B cell (primary cell): ENCODE results near the gene PCBP3. TPM values are rescaled to one million over a fixed set of nuclear protein-coding genes. Genes with fewer than 3 reads are reported as not detected.

Source experiments
- ATAC-seq: fragments of 200-7000 bp; cut with Tn5 transposase; one replicate; pipeline ENCODE4 v1.10.0; 2021; ENCODE audit warnings: low read depth, mild to moderate bottlenecking, moderate number of reproducible peaks, moderate library complexity
- CTCF ChIA-PET: fragments of 350-600 bp; sonication (Branson Sonifier 250); formaldehyde crosslinking; loops from one replicate; lab custom pipeline; 2021; ENCODE audit warnings: antibody characterized with exemption, inconsistent platforms; lab: Charles Lee
- POLR2A ChIA-PET: fragments of 350-600 bp; sonication (Branson Sonifier 250); formaldehyde crosslinking; loops from one replicate; lab custom pipeline; 2021; ENCODE audit warnings: antibody characterized with exemption; lab: Charles Lee
- DNase-seq: peaks from one replicate; pipeline ENCODE4 v3.0.0; 2013
- H2AFZ ChIP-seq: 2 replicates; pipeline ENCODE4 v1.6.1; 2012; ENCODE audit warnings: mild to moderate bottlenecking, low read depth, low read length; ENCODE audit not compliant: insufficient read depth, poor library complexity, severe bottlenecking
- H3K27ac ChIP-seq, 2 donors: 1 replicate in 1 of 2; 2 replicates in 1 of 2; pipeline ENCODE4 v1.5.1; 2012 to 2013; ENCODE audit warnings: low read length in 2 of 2, mild to moderate bottlenecking in 2 of 2, moderate library complexity in 1 of 2
- H3K27me3 ChIP-seq, 4 experiments: fragments of 200-600 bp in 1 of 4; sonication (generic) in 1 of 4; replicated peaks in 1 of 4; 1 replicate in 2 of 4; 2 replicates in 2 of 4; pipeline versions ENCODE4 v1.6.1 to v1.7.0; 2013 to 2016; ENCODE audit warnings: low read length in 3 of 4, mild to moderate bottlenecking in 2 of 4, mixed read lengths in 1 of 4, moderate library complexity in 1 of 4; ENCODE audit not compliant: insufficient read depth in 4 of 4, control insufficient read depth in 3 of 4; ENCODE audit errors: control extremely low read depth in 1 of 4
- H3K36me3 ChIP-seq, 2 experiments: replicated peaks in 1 of 2; 1 replicate in 1 of 2; 2 replicates in 1 of 2; pipeline versions ENCODE4 v1.6.1 to v1.7.1; 2013; ENCODE audit warnings: low read length in 1 of 2; ENCODE audit not compliant: insufficient read depth in 2 of 2, control insufficient read depth in 1 of 2; ENCODE audit errors: control extremely low read depth in 1 of 2, extremely low read depth in 1 of 2
- H3K4me1 ChIP-seq, 2 donors: fragments of 200-600 bp in 1 of 2; sonication (generic) in 1 of 2; 1 replicate in 1 of 2; 2 replicates in 1 of 2; pipeline versions ENCODE4 v1.5.1 to v1.6.1; 2013 to 2017; ENCODE audit warnings: low read length in 2 of 2; ENCODE audit not compliant: control insufficient read depth in 2 of 2, insufficient read depth in 2 of 2
- H3K4me2 ChIP-seq: replicated peaks from 2 replicates; pipeline ENCODE3; 2012; ENCODE audit warnings: mild to moderate bottlenecking, low read depth, low read length; ENCODE audit not compliant: poor library complexity, severe bottlenecking
- H3K4me3 ChIP-seq, 5 experiments: fragments of 200-600 bp in 1 of 5; sonication (generic) in 1 of 5; 1 replicate in 3 of 5; 2 replicates in 2 of 5; pipeline versions ENCODE4 v1.5.1 to v1.7.0; 2011 to 2016; ENCODE audit warnings: low read length in 4 of 5, mild to moderate bottlenecking in 4 of 5, low read depth in 2 of 5, control low read depth in 1 of 5, moderate library complexity in 1 of 5; ENCODE audit not compliant: insufficient read depth in 1 of 5; ENCODE audit errors: control extremely low read depth in 1 of 5, extremely low read depth in 1 of 5
- H3K79me2 ChIP-seq: fragments of 200-600 bp; sonication (generic); one replicate; pipeline ENCODE4 v1.6.0; 2016; ENCODE audit warnings: low read length; ENCODE audit not compliant: control insufficient read depth, insufficient read depth
- H3K9ac ChIP-seq: fragments of 200-600 bp; sonication (generic); 2 replicates; pipeline ENCODE4 v1.6.1; 2017; ENCODE audit warnings: mild to moderate bottlenecking, low read length, moderate library complexity
- H3K9me3 ChIP-seq, 3 donors: one replicate each; pipeline versions ENCODE4 v1.6.1 to v1.7.1; 2013; ENCODE audit warnings: low read length in 2 of 3; ENCODE audit not compliant: control insufficient read depth in 2 of 3, insufficient read depth in 1 of 3; ENCODE audit errors: control extremely low read depth in 1 of 3
- H4K20me1 ChIP-seq: 2 replicates; pipeline ENCODE4 v1.6.0; 2012; ENCODE audit warnings: mild to moderate bottlenecking, low read length; ENCODE audit not compliant: insufficient read depth, control insufficient read depth, poor library complexity, severe bottlenecking
- H3K27ac Mint-ChIP-seq: one replicate; pipeline ENCODE4 v1.8.0; 2021; ENCODE audit warnings: mixed read lengths
- H3K27me3 Mint-ChIP-seq: one replicate; pipeline ENCODE4 v1.8.0; 2021; ENCODE audit warnings: mixed read lengths
- H3K4me1 Mint-ChIP-seq: one replicate; pipeline ENCODE4 v1.8.0; 2021; ENCODE audit warnings: mixed read lengths
- H3K4me3 Mint-ChIP-seq: one replicate; pipeline ENCODE4 v1.8.0; 2021; ENCODE audit warnings: mixed read lengths
- H3K9me3 Mint-ChIP-seq: one replicate; pipeline ENCODE4 v1.8.0; 2022; ENCODE audit warnings: mixed read lengths; ENCODE audit not compliant: insufficient read depth
- EZH2 ChIP-seq: IDR thresholded peaks from 2 replicates; pipeline ENCODE4 v1.6.1; 2012; ENCODE audit warnings: borderline replicate concordance, low read depth, mild to moderate bottlenecking, moderate library complexity, low read length; ENCODE audit not compliant: insufficient read depth, poor library complexity, severe bottlenecking
- WGBS: methylation state at CpG from one replicate; pipeline ENCODE4 v1.1.5; 2013; ENCODE audit warnings: missing lambda C conversion rate; ENCODE audit not compliant: insufficient coverage; 5-methylcytosine and 5-hydroxymethylcytosine counted together
- intact Hi-C: fragments of 100-400 bp; cut with micrococcal nuclease; formaldehyde crosslinking; loops from one replicate; pipeline ENCODE4 v1.10.0; 2022
- polyA plus RNA-seq: library from polyadenylated mRNA; depleted of rRNA; stranded (reverse); fragments of >200 nt; gene quantifications from 2 replicates; pipeline ENCODE4 v1.2.3, GENCODE V29; 2012
- total RNA-seq, 2 donors: library from RNA; stranded (reverse); fragments of 120-200 nt in 1 of 2; gene quantifications; 1 replicate in 1 of 2; 2 replicates in 1 of 2; pipeline versions ENCODE4 v1.2.3 to v1.2.4, GENCODE V29; 2013 to 2022
- TF ChIP-seq, protein P1 (sequence below): fragments of 200-600 bp; IDR thresholded peaks from one replicate; pipeline ENCODE4 v1.8.0; 2022; ENCODE audit warnings: antibody characterized with exemption, mild to moderate bottlenecking

Gene PCBP3
- total and polyA plus RNA-seq, 2 donors (not counting 1 experiment from before 2014, with no cell fraction given) = 0.45 to 2.7 TPM

DNA sequence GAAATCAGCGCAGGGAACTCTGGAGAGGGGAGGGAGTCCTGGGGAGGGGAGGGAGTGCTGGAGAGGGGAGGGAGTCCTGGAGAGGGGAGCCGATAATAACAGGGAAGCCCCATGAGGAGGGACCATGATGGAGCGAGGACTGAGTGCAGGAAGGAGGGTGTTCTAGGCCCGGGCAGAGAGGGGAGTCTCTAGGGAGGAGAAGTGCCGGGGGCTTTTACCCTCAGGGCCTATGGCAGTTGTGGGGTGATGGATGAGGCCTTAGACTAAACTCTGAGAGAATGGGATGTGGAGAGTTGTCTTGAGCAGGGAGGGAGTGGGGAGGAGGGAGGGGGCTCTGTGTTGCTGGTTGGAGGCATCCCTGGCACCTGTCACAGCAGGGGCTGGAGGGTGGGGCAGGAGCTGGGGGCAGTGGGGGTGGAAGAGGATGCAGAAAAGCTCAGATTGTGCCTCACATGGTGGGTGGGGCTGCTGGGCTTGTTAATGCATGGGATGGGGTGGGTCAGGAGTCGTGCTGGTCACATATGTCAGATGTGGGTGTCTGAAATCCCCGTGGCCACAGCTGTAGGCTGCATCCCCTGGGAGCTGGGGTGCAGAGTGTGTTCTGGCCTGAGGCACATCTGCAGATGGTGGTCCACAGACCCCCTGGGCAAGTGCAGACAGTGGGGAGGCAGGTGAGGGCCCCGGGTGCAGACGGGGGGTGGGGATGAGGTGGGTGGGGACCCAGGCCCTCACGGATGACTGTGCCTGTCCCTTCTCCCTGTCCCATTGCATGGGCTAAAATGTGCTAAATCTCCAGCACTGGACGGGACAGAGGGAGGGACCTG lies 249.6 kb downstream of the PCBP3 start:
- Histone ChIP-seq H2AFZ (peak overlapping the region; percentile 62), H3K9ac (no peak overlapping the region), H3K4me1 (peaks cover 16 to 20% of the 10 kb centered on the region in 2 donors), H4K20me1 (no peaks in the 10 kb centered on the region), H3K27ac (peak overlapping the region in 1 of 2 donors; percentile 39), H3K36me3 (no peaks in the 10 kb centered on the region), H3K4me3 (no peak overlapping the region), H3K27me3 (no peaks in the 10 kb centered on the region), H3K79me2 (no peaks in the 10 kb centered on the region), H3K4me2 (peak overlapping the region; percentile 63), H3K9me3 (peaks cover 0 to 6% (median 0%) of the 10 kb centered on the region in 3 donors)
- H3K4me3 Mint-ChIP-seq = no peak overlapping the region
- TF ChIP-seq, protein P1, sequence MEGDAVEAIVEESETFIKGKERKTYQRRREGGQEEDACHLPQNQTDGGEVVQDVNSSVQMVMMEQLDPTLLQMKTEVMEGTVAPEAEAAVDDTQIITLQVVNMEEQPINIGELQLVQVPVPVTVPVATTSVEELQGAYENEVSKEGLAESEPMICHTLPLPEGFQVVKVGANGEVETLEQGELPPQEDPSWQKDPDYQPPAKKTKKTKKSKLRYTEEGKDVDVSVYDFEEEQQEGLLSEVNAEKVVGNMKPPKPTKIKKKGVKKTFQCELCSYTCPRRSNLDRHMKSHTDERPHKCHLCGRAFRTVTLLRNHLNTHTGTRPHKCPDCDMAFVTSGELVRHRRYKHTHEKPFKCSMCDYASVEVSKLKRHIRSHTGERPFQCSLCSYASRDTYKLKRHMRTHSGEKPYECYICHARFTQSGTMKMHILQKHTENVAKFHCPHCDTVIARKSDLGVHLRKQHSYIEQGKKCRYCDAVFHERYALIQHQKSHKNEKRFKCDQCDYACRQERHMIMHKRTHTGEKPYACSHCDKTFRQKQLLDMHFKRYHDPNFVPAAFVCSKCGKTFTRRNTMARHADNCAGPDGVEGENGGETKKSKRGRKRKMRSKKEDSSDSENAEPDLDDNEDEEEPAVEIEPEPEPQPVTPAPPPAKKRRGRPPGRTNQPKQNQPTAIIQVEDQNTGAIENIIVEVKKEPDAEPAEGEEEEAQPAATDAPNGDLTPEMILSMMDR = no peak
- no peak for TF ChIP-seq EZH2
- H3K27ac Mint-ChIP-seq = no peak overlapping the region
- no peak for ATAC-seq
- peaks cover 25% of the 10 kb centered on the region for H3K4me1 Mint-ChIP-seq
- WGBS = 79% methylated on average over 11 of the region's 11 CpGs
- DNase-seq = no peak
- H3K27me3 Mint-ChIP-seq = peaks cover 3% of the 10 kb centered on the region
- ChIA-PET POLR2A (interaction anchor here (0.6 kb wide), 1 partner anchor 23 kb away, joined by 3 read pairs; no protein-coding TSS in a partner anchor), CTCF (no interaction called here)
- intact Hi-C loops = no loop called here
- no peaks in the 10 kb centered on the region for H3K9me3 Mint-ChIP-seq
